A673 (cell line): ENCODE data around the gene AFG1L.

ENCODE experiments used
- EZH2 ChIP-seq: fragments of 200-600 bp; sonication (generic); IDR thresholded peaks from 2 replicates; pipeline ENCODE4 v1.6.1; 2017; ENCODE audit warnings: borderline replicate concordance, low read depth, mild to moderate bottlenecking, mixed read lengths, antibody characterized with exemption, low read length; ENCODE audit not compliant: poor library complexity, severe bottlenecking
- TF ChIP-seq, protein P1 (sequence below): fragments of 300-800, 200-600 bp; sonication (generic); conservative IDR thresholded peaks from 2 replicates; pipeline ENCODE4 v1.5.1; 2017; ENCODE audit warnings: low read depth, mild to moderate bottlenecking, antibody characterized with exemption, low read length, moderate library complexity, mixed read lengths

DNA sequence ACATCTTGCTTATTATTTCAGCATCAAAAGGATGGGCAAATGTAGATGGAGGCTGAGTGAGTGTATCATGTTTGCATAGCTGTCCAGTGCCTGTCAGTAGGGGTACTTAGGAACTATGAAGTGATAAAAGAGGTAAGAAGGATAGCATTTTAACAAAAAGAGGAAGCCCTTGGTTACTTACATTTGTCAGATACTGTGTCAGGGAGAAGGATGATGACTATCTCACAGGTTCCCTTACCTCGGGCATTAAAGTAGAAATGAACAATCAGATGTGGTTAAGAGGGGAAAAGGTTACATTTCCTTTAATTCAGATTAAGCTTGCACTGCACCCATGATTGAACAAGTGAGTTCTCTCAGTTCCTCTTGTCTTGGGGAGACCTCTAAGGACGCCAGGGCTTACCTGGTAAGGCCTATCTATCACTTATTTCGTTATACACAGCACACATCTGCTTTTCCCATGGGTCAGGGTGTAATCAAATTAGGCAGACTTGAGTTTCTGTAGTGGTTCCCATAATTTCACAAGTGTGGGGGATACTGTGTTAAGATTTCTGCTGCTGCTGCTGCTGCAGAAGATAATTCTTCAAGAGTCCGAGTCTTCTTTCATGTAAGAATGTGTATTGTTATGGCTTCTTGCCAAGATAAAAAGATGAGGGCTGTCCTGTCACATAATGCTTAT lies 270.4 kb downstream of the AFG1L start:
- TF ChIP-seq, protein P1, sequence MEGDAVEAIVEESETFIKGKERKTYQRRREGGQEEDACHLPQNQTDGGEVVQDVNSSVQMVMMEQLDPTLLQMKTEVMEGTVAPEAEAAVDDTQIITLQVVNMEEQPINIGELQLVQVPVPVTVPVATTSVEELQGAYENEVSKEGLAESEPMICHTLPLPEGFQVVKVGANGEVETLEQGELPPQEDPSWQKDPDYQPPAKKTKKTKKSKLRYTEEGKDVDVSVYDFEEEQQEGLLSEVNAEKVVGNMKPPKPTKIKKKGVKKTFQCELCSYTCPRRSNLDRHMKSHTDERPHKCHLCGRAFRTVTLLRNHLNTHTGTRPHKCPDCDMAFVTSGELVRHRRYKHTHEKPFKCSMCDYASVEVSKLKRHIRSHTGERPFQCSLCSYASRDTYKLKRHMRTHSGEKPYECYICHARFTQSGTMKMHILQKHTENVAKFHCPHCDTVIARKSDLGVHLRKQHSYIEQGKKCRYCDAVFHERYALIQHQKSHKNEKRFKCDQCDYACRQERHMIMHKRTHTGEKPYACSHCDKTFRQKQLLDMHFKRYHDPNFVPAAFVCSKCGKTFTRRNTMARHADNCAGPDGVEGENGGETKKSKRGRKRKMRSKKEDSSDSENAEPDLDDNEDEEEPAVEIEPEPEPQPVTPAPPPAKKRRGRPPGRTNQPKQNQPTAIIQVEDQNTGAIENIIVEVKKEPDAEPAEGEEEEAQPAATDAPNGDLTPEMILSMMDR: no peak
- no peak for TF ChIP-seq EZH2
